Measurements from ENCODE around the gene PRDM5. TPM values are rescaled to one million over a fixed set of nuclear protein-coding genes. Genes with fewer than 3 reads are reported as not detected.

PRDM5 gene
- total RNA-seq, 2 experiments from 2014 or later = 0.14 to 0.22 TPM

DNA sequence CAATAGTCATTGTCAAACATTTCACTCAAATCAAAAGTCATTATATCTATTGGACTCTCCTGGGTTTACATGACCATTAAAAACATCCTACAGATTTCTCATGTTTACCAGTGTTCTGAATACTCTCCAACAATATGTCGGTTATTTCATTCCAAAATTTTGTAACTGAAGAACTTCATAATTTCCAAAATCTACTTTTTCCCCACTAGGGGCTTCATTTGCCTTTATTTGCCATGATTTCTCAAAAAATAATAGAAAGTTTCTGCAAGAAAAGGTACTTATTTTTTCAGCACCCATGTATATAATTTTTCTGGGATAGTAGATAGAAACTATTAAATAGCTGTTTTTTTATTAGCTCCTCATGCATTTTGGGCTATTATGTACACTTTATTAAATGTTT is 49.0 kb downstream of the PRDM5 start:
- Mint-ChIP-seq H3K4me1 (ENCODE audit: low read depth) (no peaks in the 10 kb centered on the region), H3K27me3 (peaks cover under 1% of the 10 kb centered on the region), H3K27ac (no peak overlapping the region), H3K9me3 (no peaks in the 10 kb centered on the region), H3K36me3 (ENCODE audit: low read depth) (no peaks in the 10 kb centered on the region), H3K4me3 (no peak overlapping the region)
- no peaks in the 10 kb centered on the region for H3K9me3 ChIP-seq (ENCODE audit: control insufficient read depth in 1 of 2, insufficient read depth in 1 of 2, low read length in 2 of 2)
- no peaks in the 10 kb centered on the region for H3K4me1 ChIP-seq (ENCODE audit: insufficient read depth, low read length)
- H3K27ac ChIP-seq (ENCODE audit: low read depth in 1 of 2, low read length in 2 of 2) = no peak overlapping the region
- H3K4me3 ChIP-seq (ENCODE audit: low read length) = no peak overlapping the region
- no peaks in the 10 kb centered on the region for H3K36me3 ChIP-seq (ENCODE audit: insufficient read depth, low read length)
- H3K27me3 ChIP-seq (ENCODE audit: control insufficient read depth in 1 of 2, insufficient read depth in 2 of 2, low read length in 2 of 2) = no peaks in the 10 kb centered on the region
- intact Hi-C loops (cut with DNase I, micrococcal nuclease) = loop anchor here in 1 of 2 experiments (5.0 kb wide), 1 partner anchor 179 kb away; no protein-coding TSS in a partner anchor
- DNase-seq = no peak
- TF ChIP-seq, protein P1, sequence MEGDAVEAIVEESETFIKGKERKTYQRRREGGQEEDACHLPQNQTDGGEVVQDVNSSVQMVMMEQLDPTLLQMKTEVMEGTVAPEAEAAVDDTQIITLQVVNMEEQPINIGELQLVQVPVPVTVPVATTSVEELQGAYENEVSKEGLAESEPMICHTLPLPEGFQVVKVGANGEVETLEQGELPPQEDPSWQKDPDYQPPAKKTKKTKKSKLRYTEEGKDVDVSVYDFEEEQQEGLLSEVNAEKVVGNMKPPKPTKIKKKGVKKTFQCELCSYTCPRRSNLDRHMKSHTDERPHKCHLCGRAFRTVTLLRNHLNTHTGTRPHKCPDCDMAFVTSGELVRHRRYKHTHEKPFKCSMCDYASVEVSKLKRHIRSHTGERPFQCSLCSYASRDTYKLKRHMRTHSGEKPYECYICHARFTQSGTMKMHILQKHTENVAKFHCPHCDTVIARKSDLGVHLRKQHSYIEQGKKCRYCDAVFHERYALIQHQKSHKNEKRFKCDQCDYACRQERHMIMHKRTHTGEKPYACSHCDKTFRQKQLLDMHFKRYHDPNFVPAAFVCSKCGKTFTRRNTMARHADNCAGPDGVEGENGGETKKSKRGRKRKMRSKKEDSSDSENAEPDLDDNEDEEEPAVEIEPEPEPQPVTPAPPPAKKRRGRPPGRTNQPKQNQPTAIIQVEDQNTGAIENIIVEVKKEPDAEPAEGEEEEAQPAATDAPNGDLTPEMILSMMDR (IDR thresholded peaks at IDR 0.05) = no peak
- ChIA-PET POLR2A (no interaction called here), CTCF (no interaction called here)
- ATAC-seq (ENCODE audit: poor library complexity) = no peak

DNA sequence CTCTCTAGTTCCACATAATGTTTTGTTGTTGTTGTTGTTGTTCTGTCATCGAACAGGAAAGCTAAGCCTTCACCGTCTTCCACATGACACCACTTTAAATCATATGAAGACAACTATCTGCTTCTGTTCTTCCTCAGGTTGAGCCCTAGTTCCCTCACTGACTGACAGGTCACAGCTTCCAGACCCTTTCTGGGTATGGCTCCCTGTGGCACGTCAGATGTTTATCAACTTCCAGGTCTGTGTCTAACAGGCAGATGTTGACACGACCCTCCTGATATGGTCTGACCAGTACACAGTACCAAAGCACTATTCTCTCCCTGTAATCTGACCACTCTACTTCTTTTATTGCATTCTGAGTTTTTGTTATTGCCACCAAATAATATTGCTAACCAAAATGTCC is 51.4 kb downstream of the PRDM5 start:
- H3K4me3 ChIP-seq (ENCODE audit: low read length) = no peak overlapping the region
- POLR2A ChIA-PET = no interaction called here
- no peaks in the 10 kb centered on the region for H3K9me3 Mint-ChIP-seq
- H3K4me1 Mint-ChIP-seq (ENCODE audit: low read depth) = no peaks in the 10 kb centered on the region
- CTCF ChIA-PET = no interaction called here
- no peaks in the 10 kb centered on the region for H3K27me3 ChIP-seq (ENCODE audit: control insufficient read depth in 1 of 2, insufficient read depth in 2 of 2, low read length in 2 of 2)
- no peaks in the 10 kb centered on the region for H3K9me3 ChIP-seq (ENCODE audit: control insufficient read depth in 1 of 2, insufficient read depth in 1 of 2, low read length in 2 of 2)
- H3K27me3 Mint-ChIP-seq = no peaks in the 10 kb centered on the region
- TF ChIP-seq, protein P1 (IDR thresholded peaks at IDR 0.05) = no peak
- no peaks in the 10 kb centered on the region for H3K36me3 Mint-ChIP-seq (ENCODE audit: low read depth)
- no peak for DNase-seq
- no peak overlapping the region for H3K27ac ChIP-seq (ENCODE audit: low read depth in 1 of 2, low read length in 2 of 2)
- H3K4me1 ChIP-seq (ENCODE audit: insufficient read depth, low read length) = no peaks in the 10 kb centered on the region
- no peaks in the 10 kb centered on the region for H3K36me3 ChIP-seq (ENCODE audit: insufficient read depth, low read length)
- no peak overlapping the region for H3K27ac Mint-ChIP-seq
- intact Hi-C loops (cut with DNase I, micrococcal nuclease) = loop anchor here in 1 of 2 experiments (5.0 kb wide), 1 partner anchor 181 kb away; no protein-coding TSS in a partner anchor
- no peak overlapping the region for H3K4me3 Mint-ChIP-seq
- no peak for ATAC-seq (ENCODE audit: poor library complexity)

DNA sequence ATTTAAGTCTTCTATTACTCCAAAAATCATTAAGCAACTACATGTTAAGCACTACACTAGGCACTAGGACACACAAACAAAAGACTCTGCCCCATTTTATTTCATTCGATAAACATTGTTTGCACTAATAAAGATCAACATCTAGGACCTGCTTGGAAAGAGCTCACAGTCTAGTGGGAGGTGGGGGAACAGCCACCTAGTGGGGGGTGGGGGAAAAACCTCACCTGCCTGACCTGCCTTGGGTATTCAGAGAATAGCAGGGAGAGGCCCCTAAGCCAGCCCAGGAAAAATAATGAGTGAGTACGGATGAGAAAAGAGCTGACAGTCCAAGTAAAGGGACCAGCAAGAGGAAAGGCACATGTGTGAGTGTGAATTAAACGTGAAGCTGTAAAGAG is 52.2 kb downstream of the PRDM5 start:
- CTCF ChIA-PET = no interaction called here
- no peaks in the 10 kb centered on the region for H3K4me1 ChIP-seq (ENCODE audit: insufficient read depth, low read length)

More for the DNA sequence above, 52.2 kb downstream of the PRDM5 start:
- Mint-ChIP-seq H3K36me3 (ENCODE audit: low read depth) (no peaks in the 10 kb centered on the region), H3K9me3 (no peaks in the 10 kb centered on the region), H3K27ac (no peak overlapping the region), H3K4me3 (no peak overlapping the region), H3K27me3 (no peaks in the 10 kb centered on the region), H3K4me1 (ENCODE audit: low read depth) (no peaks in the 10 kb centered on the region)
- intact Hi-C loops (cut with DNase I, micrococcal nuclease) = loop anchor here in 1 of 2 experiments (5.0 kb wide), 1 partner anchor 182 kb away; no protein-coding TSS in a partner anchor
- POLR2A ChIA-PET = no interaction called here
- no peak overlapping the region for H3K27ac ChIP-seq (ENCODE audit: low read depth in 1 of 2, low read length in 2 of 2)
- no peaks in the 10 kb centered on the region for H3K9me3 ChIP-seq (ENCODE audit: control insufficient read depth in 1 of 2, insufficient read depth in 1 of 2, low read length in 2 of 2)
- no peaks in the 10 kb centered on the region for H3K36me3 ChIP-seq (ENCODE audit: insufficient read depth, low read length)
- ATAC-seq (ENCODE audit: poor library complexity) (no peak), DNase-seq (no peak)
- TF ChIP-seq, protein P1 (IDR thresholded peaks at IDR 0.05) = no peak
- no peaks in the 10 kb centered on the region for H3K27me3 ChIP-seq (ENCODE audit: control insufficient read depth in 1 of 2, insufficient read depth in 2 of 2, low read length in 2 of 2)
- H3K4me3 ChIP-seq (ENCODE audit: low read length) = no peak overlapping the region

Data from CD4-positive, alpha-beta T cell (primary cell).